Natural killer cell (primary cell): ENCODE measurements around the gene CRB2. TPM values are rescaled to one million over a fixed set of nuclear protein-coding genes. Genes with fewer than 3 reads are reported as not detected.

Experiments used
- ATAC-seq, 3 donors: fragments of 150-1000 bp in 2 of 3; fragments of 200-7000 bp in 1 of 3; cut with Tn5 transposase; 1 replicate in 1 of 3; 2 replicates in 2 of 3; pipeline ENCODE4 v1.10.0; 2021; ENCODE audit warnings: mild to moderate bottlenecking in 2 of 3, moderate library complexity in 2 of 3
- DNase-seq, 2 donors: peaks; one replicate each; pipeline versions ENCODE4 v3.0.0 to v3.0.0-alpha.2; 2013 to 2021; ENCODE audit warnings: mixed read lengths in 1 of 2
- H3K27ac ChIP-seq: one replicate; pipeline ENCODE4 v1.5.1; 2013; ENCODE audit warnings: mild to moderate bottlenecking, low read length
- H3K27me3 ChIP-seq: one replicate; pipeline ENCODE4 v1.6.1; 2013; ENCODE audit warnings: low read length; ENCODE audit not compliant: control insufficient read depth, insufficient read depth
- H3K36me3 ChIP-seq: one replicate; pipeline ENCODE4 v1.6.1; 2013; ENCODE audit warnings: low read length; ENCODE audit not compliant: control insufficient read depth, insufficient read depth
- H3K4me1 ChIP-seq: one replicate; pipeline ENCODE4 v1.6.1; 2013; ENCODE audit warnings: low read length; ENCODE audit not compliant: control insufficient read depth, insufficient read depth
- H3K4me3 ChIP-seq: one replicate; pipeline ENCODE4 v1.5.1; 2013; ENCODE audit warnings: low read length
- H3K9me3 ChIP-seq: one replicate; pipeline ENCODE4 v1.6.1; 2013; ENCODE audit warnings: low read length; ENCODE audit not compliant: control insufficient read depth, insufficient read depth
- H3K27ac Mint-ChIP-seq, 2 donors: one replicate each; pipeline ENCODE4 v1.8.0; 2022; ENCODE audit warnings: mild to moderate bottlenecking in 2 of 2, mixed read lengths in 2 of 2, moderate library complexity in 1 of 2
- H3K27me3 Mint-ChIP-seq, 2 donors: one replicate each; pipeline ENCODE4 v1.8.0; 2022; ENCODE audit warnings: low read depth in 2 of 2, mixed read lengths in 2 of 2
- H3K36me3 Mint-ChIP-seq: one replicate; pipeline ENCODE4 v1.8.0; 2022; ENCODE audit warnings: mixed read lengths
- H3K4me1 Mint-ChIP-seq, 2 donors: one replicate each; pipeline ENCODE4 v1.8.0; 2022; ENCODE audit warnings: mixed read lengths in 2 of 2
- H3K4me3 Mint-ChIP-seq: one replicate; pipeline ENCODE4 v1.8.0; 2022; ENCODE audit warnings: mild to moderate bottlenecking, moderate library complexity, mixed read lengths
- H3K9me3 Mint-ChIP-seq, 2 donors: one replicate each; pipeline ENCODE4 v1.8.0; 2022; ENCODE audit warnings: mixed read lengths in 2 of 2
- CTCF ChIP-seq: fragments of 200-600 bp; IDR thresholded peaks from one replicate; pipeline ENCODE4 v1.8.0; 2022; ENCODE audit warnings: antibody characterized with exemption
- WGBS: methylation state at CpG from one replicate; pipeline ENCODE4 v1.1.7; 2013; ENCODE audit warnings: missing lambda C conversion rate; ENCODE audit not compliant: insufficient coverage; 5-methylcytosine and 5-hydroxymethylcytosine counted together
- intact Hi-C: fragments of 100-400 bp; cut with micrococcal nuclease; formaldehyde crosslinking; loops from one replicate; pipeline ENCODE4 v1.14.2; 2022
- total RNA-seq, 4 donors: library from RNA; stranded (reverse); fragments of 120-200 nt in 1 of 4; gene quantifications; one replicate each; pipeline versions ENCODE4 v1.2.3 to v1.2.4, GENCODE V29; 2013 to 2022

The CRB2 gene
- total RNA-seq, 3 donors from 2014 or later (not counting 1 experiment from before 2014, with no cell fraction given), result not detected

- Mint-ChIP-seq H3K4me3 (no peak overlapping the region), H3K27ac (no peak overlapping the region), H3K9me3 (no peaks in the 10 kb centered on the region), H3K27me3 (no peaks in the 10 kb centered on the region), H3K36me3 (no peaks in the 10 kb centered on the region), H3K4me1 (peaks cover 0 to under 1% of the 10 kb centered on the region in 2 donors)
- no peak for ATAC-seq
- Histone ChIP-seq H3K9me3 (no peaks in the 10 kb centered on the region), H3K36me3 (no peaks in the 10 kb centered on the region), H3K27me3 (no peaks in the 10 kb centered on the region), H3K4me1 (no peaks in the 10 kb centered on the region), H3K27ac (no peak overlapping the region), H3K4me3 (no peak overlapping the region)
- no peak for TF ChIP-seq CTCF
- intact Hi-C loops, result no loop called here
- no peak for DNase-seq
- 92% methylated on average over 4 of the region's 4 CpGs for WGBS
Observed at GRCh38 chr9:123419091-123419490, 63.1 kb downstream of the CRB2 start.

GRCh38 chr9:123419721-123420591, 64.0 kb downstream of the CRB2 start:
- Histone ChIP-seq H3K27me3 (no peaks in the 10 kb centered on the region), H3K36me3 (no peaks in the 10 kb centered on the region), H3K4me1 (no peaks in the 10 kb centered on the region), H3K4me3 (no peak overlapping the region), H3K9me3 (no peaks in the 10 kb centered on the region), H3K27ac (no peak overlapping the region)
- Mint-ChIP-seq H3K27me3 (no peaks in the 10 kb centered on the region), H3K36me3 (no peaks in the 10 kb centered on the region), H3K4me1 (no peaks in the 10 kb centered on the region), H3K27ac (no peak overlapping the region), H3K9me3 (no peaks in the 10 kb centered on the region), H3K4me3 (no peak overlapping the region)
- ATAC-seq (no peak), DNase-seq (no peak)
- intact Hi-C loops, result no loop called here
- no peak for TF ChIP-seq CTCF
- WGBS, result 90% methylated on average over 31 of the region's 31 CpGs

GRCh38 chr9:123420592-123421111, 64.7 kb downstream of the CRB2 start:
- H3K4me3 Mint-ChIP-seq, result no peak overlapping the region
- H3K27ac Mint-ChIP-seq, result no peak overlapping the region
- no peaks in the 10 kb centered on the region for H3K27me3 Mint-ChIP-seq
- 51% methylated on average over 17 of the region's 17 CpGs for WGBS
- no peaks in the 10 kb centered on the region for H3K36me3 Mint-ChIP-seq
- no peak for DNase-seq
- Histone ChIP-seq H3K9me3 (no peaks in the 10 kb centered on the region), H3K4me1 (no peaks in the 10 kb centered on the region), H3K27me3 (no peaks in the 10 kb centered on the region), H3K36me3 (no peaks in the 10 kb centered on the region), H3K27ac (no peak overlapping the region), H3K4me3 (no peak overlapping the region)
- TF ChIP-seq CTCF, result no peak
- no peaks in the 10 kb centered on the region for H3K4me1 Mint-ChIP-seq
- intact Hi-C loops, result no loop called here
- ATAC-seq, result no peak
- no peaks in the 10 kb centered on the region for H3K9me3 Mint-ChIP-seq
